Kasumi-1 (cell line): ENCODE data around the gene MPV17L2.
"Not testable (repeated sequence)": the region's sequence is repeated elsewhere in the genome, so short reads cannot be mapped to it uniquely, and the experiment has no call there.

Experiments used
- DNase-seq, 2 experiments: peaks; one replicate each; lab custom pipeline; 2025; lab: John Stamatoyannopoulos, UW

MPV17L2 gene

GRCh38 chr19:18192673-18193387 lies at the start of gene MPV17L2:
Gene MPV17L2, plus strand, starts transcription at chr19:18193218. Its CDS starts 64 bp downstream, at chr19:18193282.
- peak; percentile 99 to 100 for DNase-seq

GRCh38 chr19:18143902-18144301 lies 49.1 kb upstream of the MPV17L2 start:
- no peak for DNase-seq

- DNase-seq = no peak
Observed at GRCh38 chr19:18144361-18144760, 48.7 kb upstream of the MPV17L2 start.

GRCh38 chr19:18144906-18145305 lies 48.1 kb upstream of the MPV17L2 start:
- no peak for DNase-seq

GRCh38 chr19:18145391-18145999 lies 47.5 kb upstream of the MPV17L2 start:
- no peak for DNase-seq

- no peak for DNase-seq
Observed at GRCh38 chr19:18147396-18147795, 45.6 kb upstream of the MPV17L2 start.

- no peak for DNase-seq
Observed at GRCh38 chr19:18149596-18149975, 43.4 kb upstream of the MPV17L2 start.

GRCh38 chr19:18150776-18151624 lies 42.0 kb upstream of the MPV17L2 start:
- no peak for DNase-seq

- peak; percentile 99 to 100 for DNase-seq
Observed at GRCh38 chr19:18152442-18152816, 40.6 kb upstream of the MPV17L2 start.

GRCh38 chr19:18152817-18153555 lies 40.0 kb upstream of the MPV17L2 start, which contains the start of gene PIK3R2:
Gene PIK3R2, plus strand, starts transcription at chr19:18153163. Its CDS starts 2,717 bp downstream, at chr19:18155880.
- DNase-seq = peak; percentile 96 to 98

- no peak for DNase-seq
Observed at GRCh38 chr19:18153556-18154134, 39.4 kb upstream of the MPV17L2 start.

- DNase-seq = no peak
Observed at GRCh38 chr19:18155095-18156087, 37.6 kb upstream of the MPV17L2 start.

- no peak for DNase-seq
Observed at GRCh38 chr19:18156268-18156667, 36.8 kb upstream of the MPV17L2 start.

- peak; percentile 29 to 45 for DNase-seq
Observed at GRCh38 chr19:18156841-18157464, 36.1 kb upstream of the MPV17L2 start.

GRCh38 chr19:18157465-18158063 lies 35.5 kb upstream of the MPV17L2 start:
- DNase-seq = no peak

- no peak for DNase-seq
Observed at GRCh38 chr19:18158467-18158866, 34.6 kb upstream of the MPV17L2 start.

- DNase-seq = not testable (repeated sequence)
Observed at GRCh38 chr19:18159059-18159616, 33.9 kb upstream of the MPV17L2 start.

- no peak for DNase-seq
Observed at GRCh38 chr19:18159810-18160209, 33.2 kb upstream of the MPV17L2 start.

GRCh38 chr19:18160493-18160970 lies 32.5 kb upstream of the MPV17L2 start:
- no peak for DNase-seq
